Upper lobe of left lung (tissue), 4 donors: ENCODE data around the gene RAB30.

Experiments used
- EP300 ChIP-seq, 4 donors: sonication (generic); formaldehyde crosslinking; IDR thresholded peaks; one replicate each; pipeline ENCODE4 v1.5.1; 2017; ENCODE audit warnings: antibody characterized with exemption in 4 of 4, control low read depth in 2 of 4
- POLR2AphosphoS5 ChIP-seq, 2 donors: sonication (generic); formaldehyde crosslinking; IDR thresholded peaks; one replicate each; pipeline ENCODE4 v1.5.1; 2017; ENCODE audit warnings: antibody characterized with exemption in 2 of 2
- TF ChIP-seq, protein P1 (sequence below), 6 experiments: fragments of 450-650 bp in 4 of 6; fragments of 200-600 bp in 2 of 6; sonication (generic) in 2 of 6; IDR thresholded peaks; one replicate each; pipeline ENCODE4 v1.5.1; 2016 to 2019; ENCODE audit warnings: antibody characterized with exemption in 6 of 6

- TF ChIP-seq, protein P1, sequence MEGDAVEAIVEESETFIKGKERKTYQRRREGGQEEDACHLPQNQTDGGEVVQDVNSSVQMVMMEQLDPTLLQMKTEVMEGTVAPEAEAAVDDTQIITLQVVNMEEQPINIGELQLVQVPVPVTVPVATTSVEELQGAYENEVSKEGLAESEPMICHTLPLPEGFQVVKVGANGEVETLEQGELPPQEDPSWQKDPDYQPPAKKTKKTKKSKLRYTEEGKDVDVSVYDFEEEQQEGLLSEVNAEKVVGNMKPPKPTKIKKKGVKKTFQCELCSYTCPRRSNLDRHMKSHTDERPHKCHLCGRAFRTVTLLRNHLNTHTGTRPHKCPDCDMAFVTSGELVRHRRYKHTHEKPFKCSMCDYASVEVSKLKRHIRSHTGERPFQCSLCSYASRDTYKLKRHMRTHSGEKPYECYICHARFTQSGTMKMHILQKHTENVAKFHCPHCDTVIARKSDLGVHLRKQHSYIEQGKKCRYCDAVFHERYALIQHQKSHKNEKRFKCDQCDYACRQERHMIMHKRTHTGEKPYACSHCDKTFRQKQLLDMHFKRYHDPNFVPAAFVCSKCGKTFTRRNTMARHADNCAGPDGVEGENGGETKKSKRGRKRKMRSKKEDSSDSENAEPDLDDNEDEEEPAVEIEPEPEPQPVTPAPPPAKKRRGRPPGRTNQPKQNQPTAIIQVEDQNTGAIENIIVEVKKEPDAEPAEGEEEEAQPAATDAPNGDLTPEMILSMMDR (IDR thresholded peaks at IDR 0.05), result no peak
- TF ChIP-seq POLR2AphosphoS5 (IDR thresholded peaks at IDR 0.05) (no peak), EP300 (IDR thresholded peaks at IDR 0.05) (no peak)
Measured at GRCh38 chr11:82976786-82977185, 94.9 kb downstream of the RAB30 start.
